GM23338 (cell line): ENCODE results near the gene FOXO3. TPM values are rescaled to one million over a fixed set of nuclear protein-coding genes. Genes with fewer than 3 reads are reported as not detected.

ENCODE experiments used
- ATAC-seq: fragments of 200-7000 bp; cut with Tn5 transposase; 3 replicates; pipeline ENCODE4 v1.9.1; 2020
- DNase-seq: peaks from one replicate; pipeline ENCODE4 v3.0.0-alpha.2; 2015; ENCODE audit warnings: low spot score
- H2AFZ ChIP-seq: fragments of 200-600 bp; sonication (generic); 2 replicates; pipeline ENCODE4 v1.8.0; 2016; ENCODE audit warnings: antibody characterized with exemption, mild to moderate bottlenecking, moderate library complexity
- H3F3A ChIP-seq: fragments of 200-600 bp; sonication (generic); replicated peaks from 2 replicates; pipeline ENCODE4 v1.8.0; 2017; ENCODE audit warnings: antibody characterized with exemption, mixed run types, low read depth
- H3K27ac ChIP-seq: fragments of 200-600 bp; sonication (generic); 2 replicates; pipeline ENCODE4 v1.6.1; 2016; ENCODE audit warnings: low read depth
- H3K27me3 ChIP-seq: fragments of 200-600 bp; sonication (generic); 2 replicates; pipeline ENCODE4 v1.8.0; 2016; ENCODE audit warnings: mild to moderate bottlenecking, mixed run types, moderate library complexity; ENCODE audit not compliant: insufficient read depth
- H3K36me3 ChIP-seq: fragments of 200-600 bp; sonication (generic); 2 replicates; pipeline ENCODE4 v1.8.0; 2016; ENCODE audit warnings: mild to moderate bottlenecking; ENCODE audit not compliant: insufficient read depth
- H3K4me1 ChIP-seq: fragments of 200-600 bp; sonication (generic); 2 replicates; pipeline ENCODE4 v1.8.0; 2016; ENCODE audit warnings: mild to moderate bottlenecking, moderate library complexity; ENCODE audit not compliant: insufficient read depth
- H3K4me2 ChIP-seq: fragments of 200-600 bp; sonication (generic); 2 replicates; pipeline ENCODE4 v1.7.1; 2017; ENCODE audit warnings: mixed run types
- H3K4me3 ChIP-seq: fragments of 200-600 bp; sonication (generic); 2 replicates; pipeline ENCODE4 v1.6.1; 2016; ENCODE audit warnings: mixed run types
- H3K79me2 ChIP-seq: fragments of 200-600 bp; sonication (generic); replicated peaks from 2 replicates; pipeline ENCODE4 v1.8.0; 2017; ENCODE audit warnings: mild to moderate bottlenecking; ENCODE audit not compliant: insufficient read depth
- H3K9me2 ChIP-seq: fragments of 200-600 bp; sonication (generic); 2 replicates; pipeline ENCODE4 v1.8.0; 2017; ENCODE audit not compliant: insufficient read depth
- H4K20me1 ChIP-seq: fragments of 200-600 bp; sonication (generic); replicated peaks from 2 replicates; pipeline ENCODE4 v1.8.0; 2017; ENCODE audit warnings: mild to moderate bottlenecking; ENCODE audit not compliant: insufficient read depth
- H3K27ac Mint-ChIP-seq: 2 replicates; pipeline ENCODE4 v1.8.0; 2020; ENCODE audit warnings: inconsistent platforms, mild to moderate bottlenecking, moderate library complexity, mixed read lengths
- H3K27me3 Mint-ChIP-seq: 3 replicates; pipeline ENCODE4 v1.8.0; 2022; ENCODE audit warnings: low read depth, mild to moderate bottlenecking, moderate library complexity, mixed read lengths, inconsistent platforms; ENCODE audit not compliant: insufficient read depth, poor library complexity
- H3K36me3 Mint-ChIP-seq: 3 replicates; pipeline ENCODE4 v1.8.0; 2021; ENCODE audit warnings: low read depth, mild to moderate bottlenecking, inconsistent platforms, moderate library complexity, mixed read lengths
- H3K4me1 Mint-ChIP-seq: 3 replicates; pipeline ENCODE4 v1.8.0; 2020; ENCODE audit warnings: mild to moderate bottlenecking, inconsistent platforms, mixed read lengths
- H3K4me3 Mint-ChIP-seq: 3 replicates; pipeline ENCODE4 v1.8.0; 2021; ENCODE audit warnings: moderate library complexity, mild to moderate bottlenecking, inconsistent platforms, mixed read lengths
- H3K9me3 Mint-ChIP-seq: 3 replicates; pipeline ENCODE4 v1.8.0; 2020; ENCODE audit warnings: moderate library complexity, mild to moderate bottlenecking, inconsistent platforms, mixed read lengths
- CTCF ChIP-seq, 2 experiments: fragments of 200-600 bp in 1 of 2; sonication (generic) in 1 of 2; conservative IDR thresholded peaks; 2 replicates each; pipeline versions ENCODE4 v1.5.1 to v1.6.1; 2016 to 2017; ENCODE audit warnings: antibody characterized with exemption in 2 of 2, low read depth in 2 of 2, mild to moderate bottlenecking in 2 of 2, moderate library complexity in 1 of 2
- ETS1 ChIP-seq: IDR thresholded peaks from 2 replicates; pipeline ENCODE4 v1.6.1; 2016; ENCODE audit warnings: antibody characterized with exemption
- EZH2phosphoT487 ChIP-seq: fragments of 200-600 bp; sonication (generic); IDR thresholded peaks from one replicate; pipeline ENCODE4 v1.8.1; 2018; ENCODE audit warnings: antibody characterized with exemption; ENCODE audit not compliant: unreplicated experiment
- JUNB ChIP-seq: IDR thresholded peaks from one replicate; pipeline ENCODE4 v1.6.1; 2016; ENCODE audit warnings: antibody characterized with exemption; ENCODE audit not compliant: unreplicated experiment
- POLR2AphosphoS5 ChIP-seq: IDR thresholded peaks from 2 replicates; pipeline ENCODE4 v1.6.1; 2016; ENCODE audit warnings: antibody characterized with exemption, low read depth
- REST ChIP-seq: IDR thresholded peaks from one replicate; pipeline ENCODE4 v1.6.1; 2018; ENCODE audit warnings: antibody characterized with exemption; ENCODE audit not compliant: unreplicated experiment
- STAT1 ChIP-seq: IDR thresholded peaks from one replicate; pipeline ENCODE4 v1.6.1; 2016; ENCODE audit warnings: antibody characterized with exemption; ENCODE audit not compliant: unreplicated experiment
- ZNF462 ChIP-seq: fragments of 250-450 bp; sonication (Bioruptor Pico); IDR thresholded peaks from 2 replicates; pipeline ENCODE4 v1.5.0; 2020; ENCODE audit warnings: mild to moderate bottlenecking, moderate library complexity
- polyA plus RNA-seq: library from polyadenylated mRNA; unstranded; fragments of >200 nt; fragmentation: Nextera tagmentation; extraction: Ambion mirVana; gene quantifications from 2 replicates; pipeline ENCODE4 v1.2.1, GENCODE V29; 2016
- total RNA-seq: library from RNA; depleted of rRNA; stranded (reverse); fragments of >200 nt; shearing (Covaris generic); gene quantifications from 2 replicates; pipeline ENCODE4 v1.2.3, GENCODE V29; 2014

The FOXO3 gene
- total and polyA plus RNA-seq, 2 experiments from 2014 or later: 9.8 to 20.2 TPM

- H3K36me3 ChIP-seq: no peaks in the 10 kb centered on the region
- no peak overlapping the region for H3K27ac ChIP-seq
- H3K4me1 ChIP-seq: peaks cover 37% of the 10 kb centered on the region
- peaks cover 65% of the 10 kb centered on the region for H3K4me1 Mint-ChIP-seq
- no peak overlapping the region for H3K4me3 ChIP-seq
- no peaks in the 10 kb centered on the region; the same call in 1 of the 2 replicates for H4K20me1 ChIP-seq
- ATAC-seq (no peak; the same call in 2 of the 3 replicates), DNase-seq (no peak)
- H3K9me3 Mint-ChIP-seq: no peaks in the 10 kb centered on the region
- 0 out of 3 replicates have a peak, but pooled peaks cover 3% of the 10 kb centered on the region for H3K36me3 Mint-ChIP-seq
- H2AFZ ChIP-seq: no peak overlapping the region
- no peaks in the 10 kb centered on the region for H3K27me3 ChIP-seq
- H3K79me2 ChIP-seq: peaks cover 29% of the 10 kb centered on the region
- TF ChIP-seq JUNB: no peak
- peaks cover 7% of the 10 kb centered on the region for H3K27me3 Mint-ChIP-seq
- no peak overlapping the region for H3K4me3 Mint-ChIP-seq
- H3K27ac Mint-ChIP-seq: no peak overlapping the region
- H3F3A ChIP-seq: no peaks in the 10 kb centered on the region
- H3K9me2 ChIP-seq: no peaks in the 10 kb centered on the region
- H3K4me2 ChIP-seq: no peak overlapping the region
Observed at GRCh38 chr6:108653949-108654348, 93.2 kb downstream of the FOXO3 start.

GRCh38 chr6:108654465-108655106, 93.9 kb downstream of the FOXO3 start:
- no peaks in the 10 kb centered on the region for H3K27me3 ChIP-seq
- no peak overlapping the region for H3K27ac ChIP-seq
- H3K4me3 ChIP-seq: no peak overlapping the region
- peaks cover 64% of the 10 kb centered on the region for H3K4me1 Mint-ChIP-seq
- H3K79me2 ChIP-seq: peaks cover 33% of the 10 kb centered on the region
- H3K36me3 Mint-ChIP-seq: 0 out of 3 replicates have a peak, but pooled peaks cover 3% of the 10 kb centered on the region
- H4K20me1 ChIP-seq: no peaks in the 10 kb centered on the region; the same call in 1 of the 2 replicates
- no peak overlapping the region for H3K27ac Mint-ChIP-seq
- H3F3A ChIP-seq: no peaks in the 10 kb centered on the region
- ATAC-seq (no peak), DNase-seq (no peak)
- H3K9me3 Mint-ChIP-seq: no peaks in the 10 kb centered on the region
- no peak overlapping the region for H2AFZ ChIP-seq
- H3K9me2 ChIP-seq: no peaks in the 10 kb centered on the region
- H3K4me3 Mint-ChIP-seq: no peak overlapping the region
- no peak overlapping the region for H3K4me2 ChIP-seq
- H3K4me1 ChIP-seq: peaks cover 36% of the 10 kb centered on the region
- no peaks in the 10 kb centered on the region for H3K36me3 ChIP-seq
- peaks cover 5% of the 10 kb centered on the region for H3K27me3 Mint-ChIP-seq
- no peak for TF ChIP-seq STAT1
- no peak for TF ChIP-seq POLR2AphosphoS5
- TF ChIP-seq CTCF (conservative IDR thresholded peaks at IDR 0.05; ENCODE audit: low read depth in 2 of 2): no peak
- TF ChIP-seq ZNF462: no peak
- no peak for TF ChIP-seq REST
- TF ChIP-seq JUNB: no peak
- no peak for TF ChIP-seq EZH2phosphoT487
- TF ChIP-seq ETS1: no peak
